IPS-20b (cell line): Measurements from ENCODE around the gene TBK1.
"Not testable (repeated sequence)": the region's sequence is repeated elsewhere in the genome, so short reads cannot be mapped to it uniquely, and the experiment has no call there.

ENCODE experiments used
- H3K27ac ChIP-seq: one replicate; pipeline ENCODE4 v1.5.1; 2013; ENCODE audit warnings: low read length
- H3K27me3 ChIP-seq: 2 replicates; pipeline ENCODE4 v1.6.1; 2013; ENCODE audit warnings: mild to moderate bottlenecking, low read length, inconsistent platforms; ENCODE audit not compliant: insufficient read depth
- H3K36me3 ChIP-seq: 2 replicates; pipeline ENCODE4 v1.6.1; 2013; ENCODE audit warnings: low read depth, mild to moderate bottlenecking, inconsistent platforms, low read length, moderate library complexity; ENCODE audit not compliant: insufficient read depth
- H3K4me1 ChIP-seq: 2 replicates; pipeline ENCODE4 v1.6.1; 2013; ENCODE audit warnings: mild to moderate bottlenecking, control low read depth, inconsistent platforms, low read length, moderate library complexity; ENCODE audit not compliant: insufficient read depth
- H3K4me3 ChIP-seq: 2 replicates; pipeline ENCODE4 v1.5.1; 2013; ENCODE audit warnings: mild to moderate bottlenecking, low read length, inconsistent platforms
- H3K9ac ChIP-seq: 2 replicates; pipeline ENCODE4 v1.6.1; 2013; ENCODE audit warnings: low read depth, mild to moderate bottlenecking, inconsistent platforms, low read length, moderate library complexity
- H3K9me3 ChIP-seq: 2 replicates; pipeline ENCODE4 v1.6.1; 2013; ENCODE audit warnings: mild to moderate bottlenecking, low read depth, low read length, inconsistent platforms; ENCODE audit not compliant: insufficient read depth

Gene TBK1

GRCh38 chr12:64501486-64501885, 49.6 kb downstream of the TBK1 start:
- H3K9me3 ChIP-seq: no peaks in the 10 kb centered on the region
- no peak overlapping the region for H3K4me3 ChIP-seq
- H3K4me1 ChIP-seq: no peaks in the 10 kb centered on the region
- H3K27me3 ChIP-seq: no peaks in the 10 kb centered on the region
- H3K27ac ChIP-seq: no peak overlapping the region
- H3K9ac ChIP-seq: no peak overlapping the region
- peaks cover 48% of the 10 kb centered on the region for H3K36me3 ChIP-seq

GRCh38 chr12:64506955-64507354, 55.0 kb downstream of the TBK1 start:
- Histone ChIP-seq H3K9ac (no peak overlapping the region), H3K4me3 (no peak overlapping the region), H3K4me1 (no peaks in the 10 kb centered on the region), H3K9me3 (no peaks in the 10 kb centered on the region), H3K27ac (no peak overlapping the region), H3K27me3 (no peaks in the 10 kb centered on the region), H3K36me3 (peaks cover under 1% of the 10 kb centered on the region; the same call in 1 of the 2 replicates)

- Histone ChIP-seq H3K9ac (no peak overlapping the region), H3K4me1 (no peaks in the 10 kb centered on the region), H3K4me3 (no peak overlapping the region), H3K27me3 (no peaks in the 10 kb centered on the region), H3K27ac (no peak overlapping the region), H3K9me3 (no peaks in the 10 kb centered on the region), H3K36me3 (no peaks in the 10 kb centered on the region)
Observed at GRCh38 chr12:64510667-64511066, 58.7 kb downstream of the TBK1 start.

- no peaks in the 10 kb centered on the region for H3K27me3 ChIP-seq
- no peaks in the 10 kb centered on the region for H3K36me3 ChIP-seq
- H3K4me1 ChIP-seq: peaks cover 21% of the 10 kb centered on the region; the same call in 1 of the 2 replicates
- no peak overlapping the region for H3K9ac ChIP-seq
- no peak overlapping the region for H3K27ac ChIP-seq
- no peak overlapping the region for H3K4me3 ChIP-seq
- no peaks in the 10 kb centered on the region for H3K9me3 ChIP-seq
Observed at GRCh38 chr12:64518396-64518795, 66.5 kb downstream of the TBK1 start.

GRCh38 chr12:64521833-64522232, 69.9 kb downstream of the TBK1 start:
- H3K36me3 ChIP-seq: no peaks in the 10 kb centered on the region
- peaks cover 21% of the 10 kb centered on the region; the same call in 1 of the 2 replicates for H3K4me1 ChIP-seq
- H3K4me3 ChIP-seq: no peak overlapping the region
- no peaks in the 10 kb centered on the region for H3K9me3 ChIP-seq
- H3K27ac ChIP-seq: no peak overlapping the region
- H3K27me3 ChIP-seq: no peaks in the 10 kb centered on the region
- peak overlapping the region; percentile 31; the same call in 1 of the 2 replicates for H3K9ac ChIP-seq

GRCh38 chr12:64522316-64522715, 70.4 kb downstream of the TBK1 start:
- Histone ChIP-seq H3K36me3 (no peaks in the 10 kb centered on the region), H3K4me1 (peaks cover 21% of the 10 kb centered on the region; the same call in 1 of the 2 replicates), H3K27me3 (no peaks in the 10 kb centered on the region), H3K9ac (peak overlapping the region; percentile 31; the same call in 1 of the 2 replicates), H3K27ac (peak overlapping the region; percentile 7), H3K4me3 (no peak overlapping the region), H3K9me3 (no peaks in the 10 kb centered on the region)

GRCh38 chr12:64522807-64523206, 70.9 kb downstream of the TBK1 start:
- no peaks in the 10 kb centered on the region for H3K36me3 ChIP-seq
- H3K27me3 ChIP-seq: no peaks in the 10 kb centered on the region
- peak overlapping the region; percentile 31; the same call in 1 of the 2 replicates for H3K9ac ChIP-seq
- H3K27ac ChIP-seq: peak overlapping the region; percentile 7
- no peak overlapping the region for H3K4me3 ChIP-seq
- H3K4me1 ChIP-seq: peaks cover 21% of the 10 kb centered on the region; the same call in 1 of the 2 replicates
- H3K9me3 ChIP-seq: no peaks in the 10 kb centered on the region

- not testable (repeated sequence) for H3K4me3 ChIP-seq, H3K36me3 ChIP-seq, H3K9ac ChIP-seq, H3K27ac ChIP-seq, H3K27me3 ChIP-seq, H3K9me3 ChIP-seq
- peaks cover 15% of the 10 kb centered on the region; the same call in 1 of the 2 replicates for H3K4me1 ChIP-seq
Observed at GRCh38 chr12:64523565-64524444, 71.9 kb downstream of the TBK1 start.

- Histone ChIP-seq H3K4me1 (peaks cover 15% of the 10 kb centered on the region; the same call in 1 of the 2 replicates), H3K36me3 (no peaks in the 10 kb centered on the region), H3K9me3 (no peaks in the 10 kb centered on the region), H3K27me3 (no peaks in the 10 kb centered on the region), H3K4me3 (no peak overlapping the region), H3K27ac (no peak overlapping the region), H3K9ac (no peak overlapping the region)
Observed at GRCh38 chr12:64525461-64526160, 73.7 kb downstream of the TBK1 start.

- H3K36me3 ChIP-seq: no peaks in the 10 kb centered on the region
- H3K4me1 ChIP-seq: peaks cover 13% of the 10 kb centered on the region; the same call in 1 of the 2 replicates
- H3K9me3 ChIP-seq: no peaks in the 10 kb centered on the region
- no peak overlapping the region for H3K27ac ChIP-seq
- H3K27me3 ChIP-seq: no peaks in the 10 kb centered on the region
- no peak overlapping the region for H3K9ac ChIP-seq
- H3K4me3 ChIP-seq: no peak overlapping the region
Observed at GRCh38 chr12:64526859-64527258, 74.9 kb downstream of the TBK1 start.

- H3K27me3 ChIP-seq: no peaks in the 10 kb centered on the region
- H3K36me3 ChIP-seq: no peaks in the 10 kb centered on the region
- no peak overlapping the region for H3K27ac ChIP-seq
- H3K9me3 ChIP-seq: no peaks in the 10 kb centered on the region
- peaks cover 4% of the 10 kb centered on the region; the same call in 1 of the 2 replicates for H3K4me1 ChIP-seq
- no peak overlapping the region for H3K9ac ChIP-seq
- H3K4me3 ChIP-seq: no peak overlapping the region
Observed at GRCh38 chr12:64528616-64529015, 76.7 kb downstream of the TBK1 start.
